Stimulated activated CD8-positive, alpha-beta memory T cell treated with anti-CD3 and anti-CD28 coated beads, Interleukin-15, amount 100 ng/mL, for 1 hour (primary cell): Measurements from ENCODE around the gene NOC4L.

Source experiments
- DNase-seq: peaks from one replicate; pipeline ENCODE4 v3.0.0-alpha.2; 2020; ENCODE audit warnings: low read depth

Gene NOC4L

GRCh38 chr12:132156573-132157325, 12.5 kb downstream of the NOC4L start:
- no peak for DNase-seq

- DNase-seq = no peak
These were observed 13.6 kb downstream of the NOC4L start for GRCh38 chr12:132157733-132158409.

DNA sequence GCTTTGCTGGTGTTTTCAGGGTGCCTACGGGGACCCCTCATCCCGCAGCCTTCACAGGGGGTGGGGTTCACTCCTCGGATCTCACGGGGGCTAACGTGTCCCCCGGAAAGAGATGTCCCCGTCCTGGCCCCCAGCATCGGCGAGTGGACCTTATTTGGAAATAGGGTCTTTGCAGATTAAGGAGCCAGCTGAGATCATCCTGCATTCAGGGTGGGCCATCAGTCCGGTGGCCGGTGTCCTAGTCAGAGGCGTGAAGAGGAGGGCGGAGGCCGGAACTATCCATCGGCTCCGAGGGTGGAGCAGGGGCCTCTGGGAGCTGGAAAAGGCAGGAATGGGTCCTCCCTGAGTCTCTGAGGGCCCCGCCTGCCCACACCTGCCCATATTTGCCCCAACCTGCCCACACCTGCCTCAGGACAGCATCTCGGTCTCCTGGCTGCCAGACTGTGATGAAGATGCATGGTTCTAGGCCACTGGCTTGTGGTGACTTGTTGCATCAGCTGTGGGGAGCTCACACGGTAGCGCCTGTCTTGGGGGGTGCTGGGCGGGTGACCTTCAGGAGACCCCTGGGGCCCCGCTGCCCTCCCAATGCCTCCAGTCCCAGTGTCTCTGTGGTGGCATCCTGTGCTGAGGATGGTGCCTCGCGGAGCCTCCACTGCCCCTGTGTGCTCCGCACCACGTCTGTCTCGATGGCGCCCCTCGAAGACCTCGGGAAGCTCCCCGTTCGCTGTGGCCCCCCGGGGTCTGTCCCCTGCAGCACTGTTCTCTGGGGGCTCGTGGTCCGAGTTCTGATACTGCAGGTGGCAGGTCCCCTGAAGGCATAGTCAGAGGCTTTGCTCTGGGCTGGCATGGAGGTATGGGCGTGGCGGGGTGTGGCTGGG, 14.7 kb downstream of the NOC4L start:
- no peak for DNase-seq

DNA sequence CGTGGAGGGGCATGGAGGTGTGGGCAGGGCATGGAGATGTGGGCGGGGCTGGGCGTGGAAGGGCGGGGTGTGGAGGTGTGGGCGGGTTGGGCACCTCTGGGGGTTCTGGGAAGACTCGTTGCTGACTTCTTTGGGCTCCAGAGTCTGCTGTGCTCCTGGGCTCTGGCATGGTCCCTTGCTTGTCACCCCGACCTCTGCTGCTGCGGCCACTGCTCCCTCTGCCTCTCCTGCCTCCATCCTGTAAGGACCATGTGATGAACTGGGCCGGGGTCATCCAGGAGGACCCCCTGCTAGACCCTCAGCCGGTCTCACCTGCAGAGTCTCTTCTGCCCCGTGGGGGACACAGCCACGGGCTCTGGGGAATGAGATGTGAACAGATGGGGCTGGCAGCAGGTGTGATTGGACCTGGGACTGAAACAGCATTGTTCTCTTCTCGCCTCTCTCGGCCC, 15.3 kb downstream of the NOC4L start:
- no peak for DNase-seq

- DNase-seq = no peak
These were observed 15.8 kb downstream of the NOC4L start for GRCh38 chr12:132160016-132160415.

DNA sequence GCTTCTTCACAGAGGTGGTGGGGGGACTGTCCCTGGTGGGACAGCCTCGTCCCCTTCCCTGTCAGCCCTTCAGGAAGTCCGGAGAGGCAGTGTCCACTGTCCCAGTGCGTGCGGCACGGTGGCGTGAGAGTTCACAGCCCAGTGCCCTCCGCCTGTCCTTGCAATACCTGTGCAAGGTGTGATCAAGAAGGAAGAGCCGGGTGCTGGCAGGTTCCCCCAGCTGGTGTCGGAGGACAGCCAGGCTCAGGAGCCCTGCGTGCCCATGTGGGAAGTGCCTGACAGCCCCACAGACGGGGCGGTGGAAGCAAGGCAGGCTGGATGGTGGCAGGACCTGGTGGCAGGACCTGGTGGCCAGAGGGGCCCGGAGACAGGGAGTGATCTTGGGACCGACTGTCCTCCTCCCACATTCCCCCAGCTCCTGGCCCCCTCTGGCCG, 16.4 kb downstream of the NOC4L start:
- DNase-seq = no peak

DNA sequence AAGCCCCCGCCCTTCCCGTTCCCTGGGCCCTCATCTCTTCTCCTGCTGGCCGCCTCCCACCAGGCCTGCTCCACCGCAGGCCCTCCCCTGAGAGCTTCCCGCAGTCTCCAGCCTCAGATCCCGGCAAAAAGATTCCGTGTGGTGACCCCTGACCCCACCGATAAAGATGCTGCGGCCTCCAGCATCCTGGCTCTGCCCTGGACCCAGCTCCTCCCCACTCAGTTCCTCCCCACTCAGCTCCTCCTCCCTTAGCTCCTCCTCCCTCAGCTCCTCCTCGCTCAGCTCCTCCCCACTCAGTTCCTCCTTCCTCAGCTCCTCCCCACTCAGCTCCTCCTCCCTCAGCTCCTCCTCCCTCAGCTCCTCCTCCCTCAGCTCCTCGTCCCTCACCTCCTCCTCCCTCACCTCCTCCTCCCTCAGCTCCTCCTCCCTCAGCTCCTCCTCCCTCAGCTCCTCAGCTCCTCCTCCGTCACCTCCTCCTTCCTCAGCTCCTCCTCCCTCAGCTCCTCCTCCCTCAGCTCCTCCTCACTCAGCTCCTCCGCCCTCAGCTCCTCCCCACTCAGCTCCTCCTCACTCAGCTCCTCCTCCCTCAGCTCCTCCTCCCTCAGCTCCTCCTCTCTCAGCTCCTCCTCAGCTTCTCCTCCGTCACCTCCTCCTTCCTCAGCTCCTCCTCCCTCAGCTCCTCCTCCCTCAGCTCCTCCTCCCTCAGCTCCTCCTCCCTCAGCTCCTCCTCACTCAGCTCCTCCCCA, 17.0 kb downstream of the NOC4L start:
- DNase-seq = no peak

GRCh38 chr12:132161796-132162507, 17.7 kb downstream of the NOC4L start:
- no peak for DNase-seq

GRCh38 chr12:132162508-132163031, 18.3 kb downstream of the NOC4L start:
- no peak for DNase-seq

DNA sequence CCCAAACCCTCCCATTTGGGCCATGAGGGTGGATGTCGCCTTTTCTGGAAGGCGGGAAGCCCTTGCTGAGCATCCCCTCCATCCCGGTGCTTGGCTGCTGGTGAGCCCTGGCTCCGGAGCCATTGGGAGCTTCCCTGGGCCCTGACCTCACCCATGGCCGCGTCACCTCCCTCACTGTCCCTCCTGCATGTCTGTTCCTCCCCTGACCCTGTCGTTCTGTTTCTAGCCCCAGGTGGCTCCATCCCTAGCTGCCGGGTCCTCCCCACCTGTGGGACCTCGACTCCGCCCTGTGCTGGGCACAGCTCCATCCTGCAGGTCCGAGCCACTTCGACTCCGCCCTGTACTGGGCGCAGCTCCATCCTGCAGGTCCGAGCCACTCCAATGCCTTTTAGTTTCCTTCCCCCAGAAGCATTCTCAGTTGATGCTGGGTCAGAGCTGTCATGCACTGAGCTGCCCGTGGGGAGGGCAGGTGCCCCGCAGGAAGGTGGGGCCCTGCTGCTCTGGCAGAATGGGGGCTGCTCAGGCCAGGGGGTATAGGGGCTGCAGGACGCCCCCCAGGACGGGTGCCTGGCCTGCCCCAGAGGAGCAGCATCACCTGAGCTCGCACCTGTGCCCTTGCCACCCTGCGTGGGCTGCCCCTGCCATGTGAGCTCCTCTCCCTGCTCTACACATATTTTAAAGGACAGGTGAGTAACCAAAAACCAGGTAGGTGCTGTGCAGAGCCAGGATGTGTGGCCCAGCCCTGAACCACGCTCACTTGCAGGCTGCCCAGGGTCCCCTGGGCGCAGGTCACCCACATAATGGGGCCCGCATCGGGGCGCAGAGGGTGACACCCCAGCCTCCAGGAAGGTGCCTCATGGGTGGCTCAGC, 19.0 kb downstream of the NOC4L start:
- DNase-seq = no peak

DNA sequence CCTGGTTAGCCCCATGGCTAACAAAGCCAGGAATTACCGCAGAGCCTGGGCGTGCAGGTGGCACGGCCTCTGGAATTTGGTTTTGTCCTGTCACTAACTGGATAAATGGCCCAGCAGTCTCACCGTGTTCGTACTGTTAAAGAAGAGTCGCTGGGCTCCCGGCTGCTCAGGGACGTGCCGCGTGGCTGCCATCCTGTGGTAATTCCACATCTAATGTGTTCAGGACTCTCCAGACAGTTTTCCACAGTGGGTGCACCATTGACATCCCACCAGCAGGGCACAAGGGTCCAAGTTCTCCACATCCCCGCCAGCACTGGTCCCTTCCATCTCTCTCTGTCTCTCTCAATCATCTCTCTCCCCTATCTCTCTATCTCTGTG, 19.6 kb downstream of the NOC4L start:
- no peak for DNase-seq

DNA sequence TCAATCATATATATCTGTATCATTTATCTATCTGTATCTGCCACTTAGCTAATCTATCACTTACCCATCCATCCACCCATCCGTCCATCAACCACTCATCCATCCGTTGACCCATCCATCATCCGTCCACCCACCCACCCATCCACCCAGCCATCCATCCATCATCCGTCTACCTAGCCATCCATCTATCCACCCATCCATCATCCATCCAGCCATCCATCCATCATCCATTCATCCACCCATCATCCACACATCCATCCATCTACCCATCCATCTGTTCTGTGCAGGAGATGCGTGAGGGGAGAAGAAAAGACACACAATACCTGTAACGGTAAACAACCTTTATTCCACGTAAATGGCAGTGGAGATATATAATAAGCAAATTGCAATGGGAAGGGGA, 20.2 kb downstream of the NOC4L start:
- no peak for DNase-seq

DNA sequence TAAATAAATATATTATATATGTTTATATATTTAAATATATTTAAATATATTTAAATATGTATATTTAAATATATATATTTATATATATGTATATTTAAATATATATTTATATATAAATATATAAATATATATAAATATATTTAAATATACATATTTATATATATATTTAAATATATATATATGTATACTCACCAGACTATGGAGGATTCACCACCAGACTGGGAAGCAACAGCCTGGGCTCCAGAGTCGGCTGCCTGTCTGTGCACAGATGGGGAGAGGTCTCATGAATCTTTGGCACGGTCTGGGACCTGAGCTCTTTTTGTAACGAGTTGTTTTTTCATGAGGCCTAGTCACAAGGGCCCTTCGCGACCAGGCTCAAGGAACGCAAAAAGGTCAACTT, 21.3 kb downstream of the NOC4L start:
- DNase-seq = no peak

DNA sequence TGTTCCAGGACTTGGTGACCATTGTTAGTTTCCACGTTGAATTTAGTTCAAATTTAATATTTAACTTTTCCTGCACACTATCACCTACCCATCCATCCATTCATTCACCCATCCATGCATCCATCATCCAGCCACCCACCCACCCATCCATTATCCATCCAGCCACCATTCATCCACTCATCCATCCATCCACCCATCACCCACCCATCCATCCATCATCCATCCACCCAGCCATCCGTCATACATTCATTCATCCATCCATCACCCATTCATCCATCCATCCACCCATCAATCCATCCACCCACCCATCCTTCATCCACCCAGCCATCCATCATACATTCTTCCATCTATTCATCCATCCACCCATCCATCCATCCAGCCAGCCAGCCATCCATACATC, 21.8 kb downstream of the NOC4L start:
- DNase-seq = no peak

- DNase-seq = no peak
These were observed 22.7 kb downstream of the NOC4L start for GRCh38 chr12:132166801-132167591.

- DNase-seq = no peak
These were observed 23.5 kb downstream of the NOC4L start for GRCh38 chr12:132167611-132168310.

DNA sequence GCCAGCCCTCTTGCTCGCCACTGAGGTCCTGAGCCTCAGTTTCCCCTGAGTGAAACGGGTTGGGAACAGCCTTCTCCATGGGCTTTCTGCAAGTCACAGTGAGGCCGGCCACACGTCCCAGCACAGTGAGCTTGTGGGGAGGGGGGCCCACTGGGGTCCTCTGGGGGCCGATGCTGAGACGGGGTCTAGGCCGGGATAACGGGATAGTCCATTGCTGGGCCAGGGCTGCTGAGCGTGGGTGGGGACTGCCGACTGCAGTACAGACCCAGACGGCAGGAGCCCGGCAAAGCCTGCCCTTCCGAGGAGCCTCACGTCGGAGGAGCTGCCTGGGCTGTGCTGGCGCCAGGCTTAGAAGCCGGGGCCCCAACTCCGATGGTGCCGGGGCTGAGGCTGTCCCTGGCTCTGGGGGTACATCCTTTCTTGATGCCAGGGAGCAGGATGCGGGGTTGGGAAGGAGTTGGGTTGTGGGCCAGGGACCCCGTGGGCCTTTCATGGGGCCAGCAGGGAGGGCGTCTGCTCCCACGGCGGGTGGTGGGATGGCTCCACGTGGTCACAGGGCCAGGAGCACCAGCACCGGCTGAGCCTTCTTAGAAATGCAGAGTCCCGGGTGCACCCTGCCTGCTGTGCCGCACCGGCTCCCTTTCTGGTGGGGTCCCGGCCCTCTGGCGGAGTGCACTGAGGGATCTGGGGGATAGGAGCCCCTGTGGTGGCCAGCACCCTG, 24.2 kb downstream of the NOC4L start:
- DNase-seq = no peak

DNA sequence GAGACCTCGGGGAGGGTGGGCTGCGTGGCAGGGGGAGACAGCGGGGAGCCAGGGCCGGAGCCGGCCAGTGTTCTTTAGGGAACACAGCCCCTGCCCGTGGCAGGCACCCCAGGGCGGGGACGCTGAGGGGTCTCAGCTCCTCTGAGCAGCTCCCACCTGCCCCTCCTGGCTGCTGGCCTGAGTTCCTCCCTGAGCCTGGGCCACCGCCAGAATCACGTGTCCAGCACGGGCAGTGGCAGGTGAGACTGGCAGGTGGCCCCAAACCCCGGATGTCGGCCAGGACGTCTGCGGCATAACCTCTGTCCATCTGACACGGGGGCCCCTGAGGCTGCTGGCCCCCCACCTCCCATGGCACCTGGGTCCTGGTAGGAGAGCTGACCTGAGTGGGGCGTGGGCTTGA, 25.1 kb downstream of the NOC4L start:
- DNase-seq = no peak
